HS-27A (cell line): ENCODE results near the gene TROAP.
"Not testable (repeated sequence)": the region's sequence is repeated elsewhere in the genome, so short reads cannot be mapped to it uniquely, and the experiment has no call there.

ENCODE experiments used
- DNase-seq: peaks from one replicate; pipeline ENCODE4 v3.0.0-alpha.2; 2012; ENCODE audit warnings: low read depth, missing footprints

The TROAP gene

GRCh38 chr12:49295082-49295936 is 27.7 kb upstream of the TROAP start, which contains the start of gene PRPH:
PRPH (plus strand) TSS chr12:49295147; CDS start chr12:49295201, 54 bp downstream.
- no peak for DNase-seq

GRCh38 chr12:49296034-49296835 is 26.8 kb upstream of the TROAP start:
- DNase-seq: no peak

GRCh38 chr12:49296836-49297694 is 26.0 kb upstream of the TROAP start:
- no peak for DNase-seq

GRCh38 chr12:49297695-49298060 is 25.4 kb upstream of the TROAP start:
- DNase-seq: no peak

GRCh38 chr12:49298160-49298559 is 24.9 kb upstream of the TROAP start:
- no peak for DNase-seq

- DNase-seq: no peak
Measured at GRCh38 chr12:49301760-49302159, 21.3 kb upstream of the TROAP start.

- no peak for DNase-seq
Measured at GRCh38 chr12:49304161-49304560, 18.9 kb upstream of the TROAP start.

GRCh38 chr12:49305762-49306510 is 17.1 kb upstream of the TROAP start:
- no peak for DNase-seq

- no peak for DNase-seq
Measured at GRCh38 chr12:49309386-49309785, 13.7 kb upstream of the TROAP start.

GRCh38 chr12:49310451-49311000 is 12.5 kb upstream of the TROAP start:
- not testable (repeated sequence) for DNase-seq

GRCh38 chr12:49314811-49315210 is 8.2 kb upstream of the TROAP start:
- no peak for DNase-seq

GRCh38 chr12:49317118-49317517 is 5.9 kb upstream of the TROAP start:
- not testable (repeated sequence) for DNase-seq

GRCh38 chr12:49320411-49321103 is 2.5 kb upstream of the TROAP start:
- not testable (repeated sequence) for DNase-seq

- no peak for DNase-seq
Measured at GRCh38 chr12:49322367-49322707, 718 bp upstream of the TROAP start.

- no peak for DNase-seq
Measured at GRCh38 chr12:49323524-49324097, 556 bp downstream of the TROAP start.

- DNase-seq: no peak
Measured at GRCh38 chr12:49325606-49326005, 2.6 kb downstream of the TROAP start.

- no peak for DNase-seq
Measured at GRCh38 chr12:49327368-49327767, 4.3 kb downstream of the TROAP start.

- DNase-seq: no peak
Measured at GRCh38 chr12:49327887-49328286, 4.8 kb downstream of the TROAP start.

GRCh38 chr12:49328816-49329215 is 5.8 kb downstream of the TROAP start:
- DNase-seq: no peak

GRCh38 chr12:49330032-49330619 is 7.1 kb downstream of the TROAP start:
- no peak for DNase-seq
